HG02973 (cell line): ENCODE results near the gene IGSF21.

Experiments
- ATAC-seq: cut with Tn5 transposase; IDR thresholded peaks from one replicate; pipeline ENCODE4 v1.9.1; 2021; ENCODE audit warnings: moderate library complexity; ENCODE audit not compliant: unreplicated experiment

Gene IGSF21

GRCh38 chr1:18118491-18118890 is 10.9 kb downstream of the IGSF21 start:
- ATAC-seq, result no peak

DNA sequence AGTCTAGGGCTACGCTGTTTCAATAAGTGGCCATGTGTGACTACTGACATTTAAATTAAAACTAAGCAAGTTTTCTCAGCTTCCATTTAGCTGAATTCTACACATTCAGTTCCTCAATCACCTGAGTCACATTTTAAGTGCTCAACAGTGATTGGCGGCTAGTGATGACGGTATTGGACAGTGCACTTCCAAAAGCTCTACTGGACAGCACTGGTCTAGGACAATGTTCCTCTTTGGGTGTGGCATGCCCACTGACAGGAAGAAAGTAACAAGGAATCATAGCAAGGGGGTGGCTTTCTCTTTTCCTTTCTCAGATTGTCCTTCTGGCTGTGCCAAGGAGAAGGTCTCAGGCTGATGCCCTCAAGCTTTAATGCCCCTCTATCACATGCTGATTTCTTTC is 11.7 kb downstream of the IGSF21 start:
- no peak for ATAC-seq

DNA sequence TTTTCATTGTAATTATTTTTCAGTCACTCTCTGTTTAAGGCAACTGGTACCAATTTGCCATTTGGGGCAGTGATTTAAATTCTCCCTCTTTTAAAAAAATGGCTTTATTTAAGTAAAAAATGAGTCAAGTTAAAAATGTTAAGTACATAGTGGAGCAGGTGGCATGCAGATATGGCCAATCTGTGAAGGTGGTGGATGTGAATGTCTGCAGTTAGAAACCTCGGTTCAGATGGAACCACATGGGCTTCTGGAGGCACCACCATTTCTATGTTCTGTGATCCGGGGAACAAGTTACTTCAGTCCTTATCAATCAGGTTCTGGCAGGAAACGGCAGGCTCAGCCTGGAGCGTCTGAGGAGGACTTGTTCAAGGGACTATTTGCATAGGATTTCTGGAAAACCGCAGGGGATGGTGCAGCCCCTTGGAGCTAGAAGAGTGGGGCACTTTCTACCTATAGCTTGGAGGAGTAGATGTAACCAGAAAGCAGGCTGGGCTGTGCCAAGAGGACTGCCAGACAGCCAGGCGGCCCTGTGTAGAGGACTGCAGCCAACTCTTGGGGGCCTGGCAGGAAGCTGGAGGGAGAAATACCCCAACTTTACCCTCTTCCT is 12.3 kb downstream of the IGSF21 start:
- ATAC-seq, result no peak

GRCh38 chr1:18120638-18121037 is 13.0 kb downstream of the IGSF21 start:
- ATAC-seq, result no peak

- ATAC-seq, result no peak
Measured at GRCh38 chr1:18121072-18121820, 13.6 kb downstream of the IGSF21 start.

GRCh38 chr1:18123467-18123992 is 15.9 kb downstream of the IGSF21 start:
- ATAC-seq, result no peak

DNA sequence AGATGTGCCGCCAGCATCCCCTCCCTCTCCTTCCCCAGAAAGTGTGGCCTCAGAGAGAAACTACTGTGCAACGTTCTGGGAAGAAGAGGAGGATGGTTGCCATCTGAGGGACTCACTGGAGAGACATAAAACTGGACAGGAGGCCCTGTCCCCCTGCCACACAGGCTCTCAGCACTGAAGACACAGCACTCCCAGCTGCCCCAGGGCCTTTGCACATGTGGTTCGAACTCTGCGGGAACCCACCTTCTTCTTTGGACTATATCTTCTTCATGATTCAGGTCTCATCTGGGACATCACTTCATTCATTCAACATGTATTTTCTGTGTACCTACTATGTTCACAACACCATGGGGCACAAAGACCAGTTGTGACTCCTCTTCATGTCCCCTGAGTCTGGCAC is 17.4 kb downstream of the IGSF21 start:
- ATAC-seq, result no peak

DNA sequence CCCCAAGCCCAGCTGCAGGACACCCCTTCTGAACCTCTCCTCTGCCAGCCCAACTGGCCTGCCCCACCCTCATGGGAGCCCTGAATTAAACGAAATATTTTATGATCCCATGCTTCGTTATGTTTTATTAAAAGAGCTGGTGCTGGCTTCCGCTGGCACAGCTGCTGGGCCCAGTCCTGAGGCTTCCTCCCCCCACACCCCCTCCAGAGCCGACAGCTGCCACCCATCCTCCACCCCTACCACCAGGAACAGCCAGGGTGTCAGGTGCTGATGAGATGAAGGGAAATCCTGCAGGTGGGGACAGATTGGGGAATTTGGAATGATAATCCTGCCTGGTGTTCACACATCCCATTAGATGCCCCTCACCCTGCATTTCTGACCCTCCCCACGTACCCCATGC is 19.0 kb downstream of the IGSF21 start:
- ATAC-seq, result no peak

- ATAC-seq, result no peak
Measured at GRCh38 chr1:18128298-18128697, 20.7 kb downstream of the IGSF21 start.

GRCh38 chr1:18130356-18130755 is 22.8 kb downstream of the IGSF21 start:
- ATAC-seq, result no peak

DNA sequence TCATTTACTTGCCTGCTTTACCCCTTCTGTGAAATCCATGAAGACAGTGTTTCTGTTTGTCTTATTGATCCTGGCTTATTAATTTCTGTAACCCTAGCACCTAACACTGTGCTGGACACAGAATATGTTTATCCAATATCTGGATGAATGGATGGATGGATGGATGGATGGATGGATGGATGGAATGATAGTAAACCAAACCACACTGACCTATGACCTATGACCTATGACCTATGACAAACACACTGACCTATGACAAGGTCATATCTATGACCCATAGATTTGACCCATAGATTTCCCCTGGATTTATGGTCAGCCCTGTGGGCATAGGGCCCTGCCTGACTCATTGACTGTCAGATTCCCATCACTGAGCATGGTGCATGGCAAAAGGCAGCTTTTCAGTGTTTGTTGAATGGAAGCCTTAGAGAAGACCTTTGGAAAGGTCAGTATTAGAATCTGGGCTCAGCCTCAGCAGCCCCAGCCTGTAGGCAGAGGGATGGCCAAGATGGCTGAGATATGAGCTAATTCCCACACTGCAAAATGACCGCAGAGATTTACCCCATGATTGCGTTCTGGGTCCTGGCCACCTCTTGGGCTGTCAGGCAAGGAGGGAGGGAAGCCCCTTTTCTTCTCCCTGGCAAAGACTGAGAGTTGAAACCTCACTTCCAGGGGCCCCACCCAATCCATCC is 24.6 kb downstream of the IGSF21 start:
- ATAC-seq, result no peak

DNA sequence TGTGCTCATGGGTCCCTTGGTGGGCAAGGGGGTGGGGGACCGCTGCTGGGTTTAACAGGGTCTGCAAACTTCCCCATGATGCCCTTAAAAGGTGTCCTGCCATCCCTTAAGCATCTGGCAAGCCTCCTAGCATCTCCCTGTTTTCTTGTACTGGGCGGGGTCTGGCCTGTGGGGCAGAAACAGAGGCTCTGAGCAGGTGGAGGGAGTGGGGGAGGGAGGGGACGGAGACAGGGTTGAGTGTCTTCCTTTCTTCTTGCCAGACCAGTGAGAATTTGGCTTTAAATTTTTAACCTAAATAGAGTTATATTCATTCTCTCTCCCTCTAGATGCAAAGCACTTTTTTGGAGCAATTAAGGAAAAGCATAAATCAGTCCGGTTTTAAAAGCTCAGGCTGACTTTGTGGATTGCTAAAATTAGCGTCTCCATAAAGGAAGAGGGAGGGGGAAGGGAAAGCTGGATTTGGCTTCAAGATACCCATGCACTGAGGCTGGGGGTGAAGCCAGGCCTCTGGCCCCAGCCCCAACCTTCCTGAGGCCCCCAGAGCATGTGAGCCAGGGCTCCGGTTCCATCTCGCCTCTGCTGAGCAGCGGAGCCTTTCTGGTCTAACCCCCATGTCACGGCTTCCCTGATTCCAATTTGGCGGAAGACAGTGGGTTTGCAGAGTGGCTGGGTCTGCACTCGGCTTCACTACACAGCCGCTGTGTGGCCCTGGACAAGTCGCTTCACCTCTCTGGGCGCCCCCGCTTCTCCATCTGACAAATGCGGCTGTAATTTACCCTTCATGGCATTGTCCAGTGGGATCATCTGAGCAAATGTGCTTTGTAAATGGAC is 25.3 kb downstream of the IGSF21 start:
- ATAC-seq, result no peak

DNA sequence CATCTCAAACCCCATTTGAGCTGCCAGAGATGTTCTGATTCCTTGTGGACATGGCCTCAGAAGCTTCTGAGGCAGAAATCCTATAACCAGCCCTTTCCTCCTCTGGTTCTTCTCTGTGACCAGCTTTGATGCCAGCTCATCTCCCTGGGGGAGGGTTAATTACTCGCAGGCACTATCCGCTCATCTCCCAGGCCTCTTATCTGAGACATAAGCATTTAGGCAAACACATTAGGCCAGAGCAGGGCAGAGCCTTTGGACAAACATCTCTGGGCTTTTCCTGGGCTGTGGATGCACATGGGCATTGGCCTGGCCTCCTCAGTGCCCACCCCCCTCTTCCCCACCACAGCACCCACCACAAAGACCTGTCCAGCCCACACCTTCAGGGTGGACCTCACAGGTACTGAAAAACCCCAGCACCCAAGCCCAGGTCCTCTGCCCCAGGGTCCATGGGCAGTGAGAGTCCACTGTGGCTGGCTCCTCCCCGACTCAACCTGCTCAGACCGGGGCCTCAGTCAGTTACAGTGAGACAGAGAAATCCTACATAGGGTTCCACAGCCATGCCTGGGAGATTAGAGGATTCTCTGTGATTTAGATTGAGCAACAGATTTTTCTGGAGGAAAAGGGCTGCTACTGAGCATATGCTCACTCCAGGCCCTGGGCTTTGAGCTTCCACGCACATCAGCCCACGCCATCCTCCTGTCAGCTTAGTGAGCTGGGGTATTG is 26.9 kb downstream of the IGSF21 start:
- no peak for ATAC-seq

DNA sequence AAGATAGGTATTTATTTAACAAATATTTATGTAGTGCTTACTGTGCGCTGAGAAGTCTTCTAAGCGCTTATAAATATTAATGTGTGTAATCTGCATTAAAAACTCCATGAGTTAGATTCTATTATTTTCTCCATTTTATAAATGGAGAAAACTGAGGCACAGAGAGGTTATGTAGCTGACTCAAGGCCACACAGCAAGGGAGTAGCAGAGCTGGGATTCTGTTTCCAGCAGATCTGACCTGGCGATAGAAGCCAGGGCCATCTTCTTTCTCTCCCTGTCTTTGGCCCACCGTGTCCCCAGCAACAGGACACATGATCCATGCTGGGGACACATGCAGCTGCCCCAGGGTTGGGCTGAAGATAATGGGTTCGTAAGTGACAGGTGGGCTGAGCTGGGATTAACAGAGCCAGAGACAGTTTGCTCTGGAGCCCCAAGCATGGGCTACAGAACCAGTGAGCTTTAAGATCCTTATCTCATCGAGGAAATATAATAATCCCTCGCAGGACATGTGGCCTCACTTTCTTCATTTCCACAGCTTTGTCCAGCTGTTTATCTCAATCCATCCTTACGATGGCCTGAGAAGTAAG is 30.3 kb downstream of the IGSF21 start:
- no peak for ATAC-seq

DNA sequence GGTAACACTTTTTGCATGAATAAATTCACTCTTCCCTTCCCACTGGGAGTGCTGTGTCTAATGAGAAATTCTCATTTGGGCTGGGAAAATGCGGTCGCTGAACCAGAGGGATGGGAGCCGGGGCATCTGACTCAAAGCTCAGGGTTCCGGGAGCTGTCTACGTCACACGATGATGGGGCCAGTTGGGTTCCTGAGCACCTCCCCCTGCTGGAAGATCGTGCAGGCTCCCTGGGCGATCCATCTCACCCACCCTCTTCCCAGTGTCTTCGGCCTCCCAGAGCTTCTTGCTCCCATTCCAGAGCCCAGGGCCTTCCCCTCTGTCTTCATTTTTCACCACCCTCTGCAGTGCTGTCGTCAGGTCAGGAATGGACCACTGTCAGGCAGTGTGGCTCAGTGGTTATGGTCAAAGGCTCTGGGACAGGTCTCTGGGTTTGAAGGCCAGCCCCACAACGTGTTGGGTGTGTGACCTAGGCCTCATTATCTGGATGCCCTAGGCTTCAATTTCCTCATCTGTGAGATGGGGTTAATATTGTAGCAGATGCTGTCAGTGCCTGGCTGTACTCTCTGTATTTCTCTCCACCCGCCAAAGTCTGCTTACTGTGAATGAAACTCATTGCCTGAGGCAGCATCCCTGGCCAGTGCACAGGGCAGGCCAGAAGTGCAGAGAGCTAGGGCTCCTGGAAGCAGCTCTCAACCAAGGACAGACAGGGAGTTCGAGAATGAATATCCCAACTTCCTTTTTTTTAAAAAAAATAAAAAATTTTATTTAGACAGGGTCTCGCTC is 31.8 kb downstream of the IGSF21 start:
- no peak for ATAC-seq

DNA sequence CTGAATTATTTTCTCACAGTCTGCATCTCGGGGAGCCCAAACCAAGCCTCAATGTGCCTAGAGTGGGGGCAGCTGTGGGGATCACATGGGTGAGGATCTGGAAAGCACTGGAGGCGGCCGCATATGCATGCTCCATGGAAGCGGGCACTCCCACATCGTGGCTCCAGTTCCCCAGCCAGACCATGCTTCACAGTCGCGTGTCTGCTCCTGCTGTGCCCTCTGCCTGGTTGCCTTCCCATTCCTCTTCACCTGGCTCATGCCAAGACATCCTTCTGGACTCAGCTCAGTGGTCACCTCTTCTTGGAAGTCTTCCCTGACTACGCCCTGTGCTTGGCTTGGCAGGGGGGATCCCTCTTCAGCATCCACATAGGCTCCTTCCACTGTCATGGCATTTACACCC is 32.8 kb downstream of the IGSF21 start:
- no peak for ATAC-seq

DNA sequence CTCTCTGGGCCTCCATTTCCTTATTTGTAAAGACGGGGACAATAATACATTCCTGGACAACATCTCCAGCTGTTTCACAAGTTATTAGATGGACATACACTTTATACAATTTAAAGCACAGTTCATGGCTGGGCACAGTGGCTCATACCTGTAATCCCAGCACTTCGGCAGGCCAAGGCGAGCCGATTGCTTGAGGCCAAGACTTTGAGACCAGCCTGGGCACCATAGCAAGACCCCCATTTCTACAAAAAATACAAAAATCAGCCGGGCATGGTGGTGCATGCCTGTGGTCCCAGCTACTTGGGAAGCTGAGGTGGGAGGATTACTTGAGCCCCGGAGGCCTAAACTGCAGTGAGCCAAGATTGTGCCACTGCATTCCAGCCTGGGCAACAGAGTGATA is 34.1 kb downstream of the IGSF21 start:
- ATAC-seq, result no peak

- ATAC-seq, result no peak
Measured at GRCh38 chr1:18142471-18142870, 34.9 kb downstream of the IGSF21 start.

- ATAC-seq, result no peak
Measured at GRCh38 chr1:18142969-18143368, 35.4 kb downstream of the IGSF21 start.
